ENCODE results near the gene PCDHGA2.

The PCDHGA2 gene

DNA sequence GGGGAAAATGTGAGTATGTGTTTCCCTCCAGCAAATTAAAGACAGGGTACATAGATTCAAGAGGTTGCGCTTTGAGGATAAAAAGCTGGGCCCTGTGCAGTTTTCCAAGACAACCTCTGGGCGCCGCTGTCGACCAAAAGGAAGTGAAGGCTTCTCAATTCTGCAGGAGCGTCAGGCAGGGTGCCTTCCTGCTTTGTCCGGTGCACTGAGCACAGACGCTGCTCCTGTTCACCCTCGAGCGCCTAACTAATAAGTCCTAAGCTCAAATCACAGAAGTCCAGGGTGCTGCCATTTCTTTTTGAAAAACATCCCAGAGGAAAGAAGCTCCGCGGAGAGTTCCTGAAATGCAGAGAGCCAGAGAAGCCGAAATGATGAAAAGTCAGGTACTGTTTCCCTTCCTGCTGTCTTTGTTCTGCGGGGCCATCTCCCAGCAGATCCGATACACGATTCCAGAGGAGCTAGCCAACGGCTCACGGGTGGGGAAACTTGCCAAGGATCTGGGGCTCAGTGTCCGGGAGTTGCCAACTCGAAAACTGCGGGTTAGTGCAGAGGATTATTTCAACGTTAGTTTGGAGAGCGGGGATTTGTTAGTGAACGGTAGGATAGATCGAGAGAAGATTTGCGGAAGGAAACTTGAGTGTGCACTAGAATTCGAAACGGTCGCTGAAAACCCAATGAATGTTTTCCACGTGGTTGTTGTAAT lies 11.5 kb downstream of the PCDHGA2 start, which contains the start of gene PCDHGB1:
Gene PCDHGB1 (plus strand): TSS at position 183 of the 703 bp plus-strand sequence. CDS start 162 bp downstream, at position 345.
- Histone ChIP-seq H3K4me3 (ENCODE audit: low read depth, low read length) (peak within 1 kb of the TSS; percentile 47), H3K9ac (ENCODE audit: low read length) (no peak within 1 kb of the TSS), H3K36me3 (ENCODE audit: control insufficient read depth, insufficient read depth, low read length) (no peaks in the 10 kb centered on the region), H3K27me3 (ENCODE audit: control insufficient read depth, insufficient read depth, low read length) (no peaks in the 10 kb centered on the region), H3K27ac (ENCODE audit: low read depth, low read length) (no peak within 1 kb of the TSS), H3K9me3 (ENCODE audit: control insufficient read depth, insufficient read depth, low read depth, low read length) (peaks cover 32% of the 10 kb centered on the region), H3K4me1 (ENCODE audit: control insufficient read depth, insufficient read depth, low read length) (no peaks in the 10 kb centered on the region)

DNA sequence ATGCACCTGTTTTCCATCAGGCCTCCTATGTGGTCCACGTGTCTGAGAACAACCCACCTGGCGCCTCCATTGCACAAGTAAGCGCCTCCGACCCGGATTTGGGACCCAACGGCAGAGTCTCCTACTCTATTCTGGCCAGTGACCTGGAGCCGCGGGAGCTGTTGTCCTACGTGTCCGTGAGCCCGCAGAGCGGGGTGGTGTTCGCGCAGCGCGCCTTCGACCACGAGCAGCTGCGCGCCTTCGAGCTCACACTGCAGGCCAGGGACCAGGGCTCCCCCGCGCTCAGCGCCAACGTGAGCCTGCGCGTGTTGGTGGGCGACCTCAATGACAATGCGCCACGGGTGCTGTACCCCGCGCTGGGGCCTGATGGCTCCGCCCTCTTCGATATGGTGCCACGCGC lies 13.0 kb downstream of the PCDHGA2 start:
- no peaks in the 10 kb centered on the region for H3K36me3 ChIP-seq (ENCODE audit: control insufficient read depth, insufficient read depth, low read length)
- no peak overlapping the region for H3K4me3 ChIP-seq (ENCODE audit: low read depth, low read length)
- no peaks in the 10 kb centered on the region for H3K4me1 ChIP-seq (ENCODE audit: control insufficient read depth, insufficient read depth, low read length)
- H3K9me3 ChIP-seq (ENCODE audit: control insufficient read depth, insufficient read depth, low read depth, low read length): peaks cover 41% of the 10 kb centered on the region
- no peaks in the 10 kb centered on the region for H3K27me3 ChIP-seq (ENCODE audit: control insufficient read depth, insufficient read depth, low read length)
- H3K9ac ChIP-seq (ENCODE audit: low read length): no peak overlapping the region
- H3K27ac ChIP-seq (ENCODE audit: low read depth, low read length): no peak overlapping the region

DNA sequence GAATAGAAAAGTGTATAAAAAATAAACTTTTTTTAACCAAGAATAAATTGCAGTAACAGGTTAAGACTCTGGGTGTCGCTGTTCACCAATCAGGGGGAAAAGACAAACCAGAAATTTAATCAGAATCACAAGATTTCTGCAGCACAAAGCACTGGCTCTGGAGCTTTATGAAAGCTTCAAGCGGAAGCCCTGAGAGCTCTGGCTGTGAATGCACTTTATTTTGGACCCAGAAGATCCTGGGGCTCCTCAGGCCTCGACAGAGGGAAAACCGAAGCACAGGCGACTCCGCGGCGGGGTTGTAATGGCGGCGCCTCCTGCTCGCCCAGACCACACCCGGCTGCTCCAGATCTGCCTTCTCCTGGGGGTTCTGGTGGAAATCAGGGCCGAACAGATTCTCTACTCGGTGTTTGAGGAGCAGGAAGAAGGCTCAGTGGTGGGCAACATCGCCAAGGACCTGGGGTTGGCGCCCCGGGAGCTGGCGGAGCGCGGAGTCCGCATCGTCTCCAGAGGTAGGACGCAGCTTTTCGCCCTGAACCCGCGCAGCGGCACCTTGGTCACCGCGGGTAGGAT lies 16.4 kb downstream of the PCDHGA2 start, which contains the start of gene PCDHGA4:
Gene PCDHGA4 (plus strand): TSS at position 122 of the 570 bp plus-strand sequence. CDS start 87 bp downstream, at position 209.
- H3K9me3 ChIP-seq (ENCODE audit: control insufficient read depth, insufficient read depth, low read depth, low read length): peaks cover 48% of the 10 kb centered on the region

DNA sequence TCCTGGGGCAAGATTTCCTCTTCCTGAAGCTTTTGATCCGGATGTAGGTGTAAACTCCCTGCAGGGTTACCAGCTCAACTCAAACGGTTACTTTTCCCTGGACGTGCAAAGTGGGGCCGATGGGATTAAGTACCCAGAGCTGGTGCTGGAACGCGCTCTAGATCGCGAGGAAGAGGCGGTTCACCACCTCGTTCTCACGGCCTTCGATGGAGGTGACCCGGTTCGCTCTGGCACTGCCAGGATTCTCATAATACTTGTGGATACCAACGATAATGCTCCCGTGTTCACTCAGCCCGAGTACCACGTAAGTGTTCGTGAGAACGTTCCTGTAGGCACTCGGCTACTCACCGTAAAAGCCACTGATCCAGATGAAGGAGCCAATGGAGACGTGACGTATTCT lies 17.1 kb downstream of the PCDHGA2 start:
- no peak overlapping the region for H3K9ac ChIP-seq (ENCODE audit: low read length)
- H3K27ac ChIP-seq (ENCODE audit: low read depth, low read length): no peak overlapping the region
- no peaks in the 10 kb centered on the region for H3K27me3 ChIP-seq (ENCODE audit: control insufficient read depth, insufficient read depth, low read length)
- no peaks in the 10 kb centered on the region for H3K36me3 ChIP-seq (ENCODE audit: control insufficient read depth, insufficient read depth, low read length)
- no peaks in the 10 kb centered on the region for H3K4me1 ChIP-seq (ENCODE audit: control insufficient read depth, insufficient read depth, low read length)
- H3K9me3 ChIP-seq (ENCODE audit: control insufficient read depth, insufficient read depth, low read depth, low read length): peaks cover 45% of the 10 kb centered on the region
- no peak overlapping the region for H3K4me3 ChIP-seq (ENCODE audit: low read depth, low read length)

More for the DNA sequence above, 16.4 kb downstream of the PCDHGA2 start, which contains the start of gene PCDHGA4:
- no peaks in the 10 kb centered on the region for H3K36me3 ChIP-seq (ENCODE audit: control insufficient read depth, insufficient read depth, low read length)
- no peak within 1 kb of the TSS for H3K4me3 ChIP-seq (ENCODE audit: low read depth, low read length)
- no peak within 1 kb of the TSS for H3K9ac ChIP-seq (ENCODE audit: low read length)
- no peak within 1 kb of the TSS for H3K27ac ChIP-seq (ENCODE audit: low read depth, low read length)
- H3K4me1 ChIP-seq (ENCODE audit: control insufficient read depth, insufficient read depth, low read length): no peaks in the 10 kb centered on the region
- H3K27me3 ChIP-seq (ENCODE audit: control insufficient read depth, insufficient read depth, low read length): no peaks in the 10 kb centered on the region

DNA sequence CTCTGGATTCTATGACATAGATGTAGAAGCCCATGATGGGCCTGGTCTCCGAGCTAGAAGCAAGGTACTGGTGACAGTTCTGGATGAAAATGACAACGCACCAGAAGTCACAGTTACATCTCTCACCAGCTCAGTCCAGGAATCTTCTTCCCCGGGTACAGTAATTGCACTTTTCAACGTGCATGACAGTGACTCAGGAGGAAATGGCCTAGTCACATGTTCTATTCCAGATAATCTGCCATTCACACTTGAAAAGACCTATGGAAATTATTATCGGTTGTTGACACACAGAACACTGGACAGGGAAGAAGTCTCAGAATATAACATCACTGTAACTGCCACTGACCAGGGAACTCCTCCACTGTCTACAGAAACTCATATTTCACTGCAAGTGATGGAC lies 17.6 kb downstream of the PCDHGA2 start:
- no peak overlapping the region for H3K9ac ChIP-seq (ENCODE audit: low read length)
- H3K4me1 ChIP-seq (ENCODE audit: control insufficient read depth, insufficient read depth, low read length): no peaks in the 10 kb centered on the region
- peaks cover 45% of the 10 kb centered on the region for H3K9me3 ChIP-seq (ENCODE audit: control insufficient read depth, insufficient read depth, low read depth, low read length)
- H3K4me3 ChIP-seq (ENCODE audit: low read depth, low read length): no peak overlapping the region
- H3K27me3 ChIP-seq (ENCODE audit: control insufficient read depth, insufficient read depth, low read length): no peaks in the 10 kb centered on the region
- H3K36me3 ChIP-seq (ENCODE audit: control insufficient read depth, insufficient read depth, low read length): no peaks in the 10 kb centered on the region
- no peak overlapping the region for H3K27ac ChIP-seq (ENCODE audit: low read depth, low read length)

DNA sequence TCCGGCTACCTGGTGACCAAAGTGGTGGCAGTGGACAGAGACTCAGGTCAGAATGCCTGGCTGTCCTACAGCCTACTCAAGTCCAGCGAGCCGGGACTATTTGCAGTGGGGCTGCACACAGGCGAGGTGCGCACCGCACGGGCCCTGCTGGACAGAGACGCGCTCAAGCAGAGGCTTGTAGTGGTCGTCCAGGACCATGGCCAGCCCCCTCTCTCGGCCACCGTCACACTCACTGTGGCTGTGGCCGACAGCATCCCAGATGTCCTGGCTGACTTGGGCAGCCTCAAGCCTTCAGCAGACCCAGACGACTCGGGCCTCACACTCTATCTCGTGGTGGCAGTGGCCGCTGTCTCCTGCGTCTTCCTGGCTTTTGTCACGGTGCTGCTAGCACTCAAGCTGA lies 18.4 kb downstream of the PCDHGA2 start:
- Histone ChIP-seq H3K27me3 (ENCODE audit: control insufficient read depth, insufficient read depth, low read length) (no peaks in the 10 kb centered on the region), H3K36me3 (ENCODE audit: control insufficient read depth, insufficient read depth, low read length) (no peaks in the 10 kb centered on the region), H3K9ac (ENCODE audit: low read length) (no peak overlapping the region), H3K9me3 (ENCODE audit: control insufficient read depth, insufficient read depth, low read depth, low read length) (peaks cover 45% of the 10 kb centered on the region), H3K4me3 (ENCODE audit: low read depth, low read length) (no peak overlapping the region), H3K4me1 (ENCODE audit: control insufficient read depth, insufficient read depth, low read length) (no peaks in the 10 kb centered on the region), H3K27ac (ENCODE audit: low read depth, low read length) (no peak overlapping the region)

DNA sequence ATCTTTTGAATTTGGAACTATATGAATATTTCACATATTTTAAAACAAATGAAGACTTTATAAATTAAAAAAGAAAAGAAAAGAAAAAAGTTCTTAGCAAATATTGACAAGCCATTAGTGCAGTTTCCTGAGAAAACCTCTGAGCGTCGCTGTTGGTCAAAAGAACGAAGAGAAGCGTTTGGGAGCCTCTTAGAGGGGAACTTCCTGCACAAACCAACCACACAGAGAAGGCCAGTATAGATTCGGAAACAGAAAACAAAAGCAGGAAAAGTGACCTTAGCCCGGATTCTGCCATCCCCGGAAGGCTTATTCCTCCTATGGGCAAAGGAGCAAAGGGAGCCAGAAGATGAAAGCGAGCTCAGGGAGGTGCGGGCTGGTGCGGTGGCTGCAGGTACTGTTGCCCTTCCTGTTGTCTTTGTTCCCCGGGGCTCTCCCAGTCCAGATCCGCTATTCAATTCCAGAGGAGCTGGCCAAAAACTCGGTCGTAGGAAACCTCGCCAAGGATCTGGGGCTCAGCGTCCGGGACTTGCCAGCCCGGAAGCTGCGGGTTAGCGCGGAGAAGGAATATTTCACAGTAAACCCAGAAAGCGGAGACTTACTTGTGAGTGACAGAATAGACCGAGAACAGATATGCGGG lies 21.3 kb downstream of the PCDHGA2 start, which contains the start of gene PCDHGB2:
Gene PCDHGB2 (plus strand): TSS at position 205 of the 637 bp plus-strand sequence. CDS start 142 bp downstream, at position 347.
- Histone ChIP-seq H3K9me3 (ENCODE audit: control insufficient read depth, insufficient read depth, low read depth, low read length) (peaks cover 59% of the 10 kb centered on the region), H3K4me3 (ENCODE audit: low read depth, low read length) (peak within 1 kb of the TSS; percentile 31), H3K36me3 (ENCODE audit: control insufficient read depth, insufficient read depth, low read length) (no peaks in the 10 kb centered on the region), H3K9ac (ENCODE audit: low read length) (no peak within 1 kb of the TSS), H3K4me1 (ENCODE audit: control insufficient read depth, insufficient read depth, low read length) (no peaks in the 10 kb centered on the region), H3K27me3 (ENCODE audit: control insufficient read depth, insufficient read depth, low read length) (no peaks in the 10 kb centered on the region), H3K27ac (ENCODE audit: low read depth, low read length) (no peak within 1 kb of the TSS)

DNA sequence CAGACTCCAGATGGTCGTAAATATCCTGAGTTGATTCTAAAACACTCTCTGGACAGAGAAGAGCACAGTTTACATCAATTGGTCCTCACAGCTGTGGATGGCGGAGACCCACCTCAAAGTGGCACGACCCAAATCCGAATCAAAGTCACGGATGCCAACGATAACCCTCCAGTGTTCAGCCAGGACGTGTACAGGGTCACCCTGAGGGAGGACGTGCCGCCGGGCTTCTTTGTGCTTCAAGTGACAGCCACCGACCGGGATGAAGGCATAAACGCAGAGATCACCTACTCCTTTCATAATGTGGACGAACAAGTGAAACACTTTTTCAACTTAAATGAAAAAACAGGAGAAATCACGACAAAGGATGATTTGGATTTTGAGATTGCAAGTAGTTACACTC lies 22.1 kb downstream of the PCDHGA2 start:
- Histone ChIP-seq H3K9me3 (ENCODE audit: control insufficient read depth, insufficient read depth, low read depth, low read length) (peaks cover 60% of the 10 kb centered on the region), H3K36me3 (ENCODE audit: control insufficient read depth, insufficient read depth, low read length) (no peaks in the 10 kb centered on the region; the same call in 1 of the 2 replicates), H3K27me3 (ENCODE audit: control insufficient read depth, insufficient read depth, low read length) (no peaks in the 10 kb centered on the region), H3K4me3 (ENCODE audit: low read depth, low read length) (no peak overlapping the region), H3K27ac (ENCODE audit: low read depth, low read length) (no peak overlapping the region), H3K9ac (ENCODE audit: low read length) (no peak overlapping the region), H3K4me1 (ENCODE audit: control insufficient read depth, insufficient read depth, low read length) (no peaks in the 10 kb centered on the region)

DNA sequence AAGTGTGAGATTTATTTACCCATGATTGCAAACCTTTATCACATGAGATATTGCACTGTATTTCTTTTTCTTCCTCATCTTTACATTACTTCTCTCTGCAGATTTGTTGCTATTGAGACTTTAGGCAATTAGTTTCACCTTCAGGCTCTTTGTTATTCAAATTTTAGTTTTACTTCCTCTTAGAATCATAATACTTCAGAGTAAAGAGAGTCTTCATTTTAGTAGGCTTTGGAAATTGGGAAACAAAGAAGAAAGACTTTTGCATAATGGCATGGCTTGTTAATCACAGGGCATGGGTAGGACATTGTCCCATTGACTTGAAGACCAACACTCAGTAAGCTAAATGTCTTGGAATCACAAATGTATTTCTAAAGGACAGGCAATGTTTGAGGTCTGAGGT lies 24.2 kb downstream of the PCDHGA2 start:
- H3K9ac ChIP-seq (ENCODE audit: low read length): no peak overlapping the region
- H3K27me3 ChIP-seq (ENCODE audit: control insufficient read depth, insufficient read depth, low read length): no peaks in the 10 kb centered on the region
- peaks cover 54% of the 10 kb centered on the region for H3K9me3 ChIP-seq (ENCODE audit: control insufficient read depth, insufficient read depth, low read depth, low read length)
- H3K4me3 ChIP-seq (ENCODE audit: low read depth, low read length): peak overlapping the region; percentile 5
- peak overlapping the region; percentile 26; the same call in 1 of the 2 replicates for H3K27ac ChIP-seq (ENCODE audit: low read depth, low read length)
- no peaks in the 10 kb centered on the region; the same call in 1 of the 2 replicates for H3K36me3 ChIP-seq (ENCODE audit: control insufficient read depth, insufficient read depth, low read length)
- no peaks in the 10 kb centered on the region for H3K4me1 ChIP-seq (ENCODE audit: control insufficient read depth, insufficient read depth, low read length)

DNA sequence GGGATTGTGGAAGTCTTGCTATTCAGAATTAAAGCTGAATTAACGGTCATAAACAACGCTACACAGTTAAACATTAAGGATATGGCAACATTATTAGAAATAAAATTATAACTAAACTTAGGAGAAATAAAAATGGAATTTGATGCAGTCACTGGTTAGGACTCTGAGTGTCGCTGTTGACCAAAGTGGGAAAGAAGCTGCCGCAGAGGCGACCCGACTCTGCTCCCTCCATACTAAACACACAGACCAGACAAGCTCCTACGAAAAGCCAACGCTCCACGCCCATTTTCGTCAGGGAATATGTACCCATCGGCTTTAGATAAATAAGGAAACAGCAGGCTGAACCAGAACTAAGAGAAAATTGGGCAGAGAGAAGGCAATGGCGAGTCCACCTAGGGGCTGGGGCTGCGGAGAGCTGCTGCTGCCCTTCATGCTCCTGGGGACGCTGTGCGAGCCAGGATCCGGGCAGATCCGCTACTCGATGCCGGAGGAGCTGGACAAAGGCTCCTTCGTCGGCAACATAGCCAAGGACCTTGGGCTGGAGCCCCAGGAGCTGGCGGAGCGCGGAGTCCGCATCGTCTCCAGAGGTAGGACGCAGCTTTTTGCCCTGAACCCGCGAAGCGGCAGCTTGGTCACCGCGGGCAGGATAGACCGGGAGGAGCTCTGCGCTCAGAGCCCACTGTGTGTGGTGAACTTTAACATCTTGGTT lies 25.5 kb downstream of the PCDHGA2 start, which contains the start of gene PCDHGA5:
Gene PCDHGA5 (plus strand): TSS at position 211 of the 709 bp plus-strand sequence. CDS start 169 bp downstream, at position 380.
- H3K27me3 ChIP-seq (ENCODE audit: control insufficient read depth, insufficient read depth, low read length): no peaks in the 10 kb centered on the region
- peaks cover 57% of the 10 kb centered on the region for H3K9me3 ChIP-seq (ENCODE audit: control insufficient read depth, insufficient read depth, low read depth, low read length)
- H3K36me3 ChIP-seq (ENCODE audit: control insufficient read depth, insufficient read depth, low read length): no peaks in the 10 kb centered on the region; the same call in 1 of the 2 replicates
- H3K9ac ChIP-seq (ENCODE audit: low read length): no peak within 1 kb of the TSS
- H3K27ac ChIP-seq (ENCODE audit: low read depth, low read length): no peak within 1 kb of the TSS
- H3K4me3 ChIP-seq (ENCODE audit: low read depth, low read length): peak within 1 kb of the TSS; percentile 5; the same call in 1 of the 2 replicates
- H3K4me1 ChIP-seq (ENCODE audit: control insufficient read depth, insufficient read depth, low read length): no peaks in the 10 kb centered on the region
